A673 (cell line): Measurements from ENCODE around the gene TMOD1.

Experiments
- EZH2 ChIP-seq: fragments of 200-600 bp; sonication (generic); IDR thresholded peaks from 2 replicates; pipeline ENCODE4 v1.6.1; 2017; ENCODE audit warnings: borderline replicate concordance, low read depth, mild to moderate bottlenecking, mixed read lengths, antibody characterized with exemption, low read length; ENCODE audit not compliant: poor library complexity, severe bottlenecking
- TF ChIP-seq, protein P1 (sequence below): fragments of 300-800, 200-600 bp; sonication (generic); conservative IDR thresholded peaks from 2 replicates; pipeline ENCODE4 v1.5.1; 2017; ENCODE audit warnings: low read depth, mild to moderate bottlenecking, antibody characterized with exemption, low read length, moderate library complexity, mixed read lengths

DNA sequence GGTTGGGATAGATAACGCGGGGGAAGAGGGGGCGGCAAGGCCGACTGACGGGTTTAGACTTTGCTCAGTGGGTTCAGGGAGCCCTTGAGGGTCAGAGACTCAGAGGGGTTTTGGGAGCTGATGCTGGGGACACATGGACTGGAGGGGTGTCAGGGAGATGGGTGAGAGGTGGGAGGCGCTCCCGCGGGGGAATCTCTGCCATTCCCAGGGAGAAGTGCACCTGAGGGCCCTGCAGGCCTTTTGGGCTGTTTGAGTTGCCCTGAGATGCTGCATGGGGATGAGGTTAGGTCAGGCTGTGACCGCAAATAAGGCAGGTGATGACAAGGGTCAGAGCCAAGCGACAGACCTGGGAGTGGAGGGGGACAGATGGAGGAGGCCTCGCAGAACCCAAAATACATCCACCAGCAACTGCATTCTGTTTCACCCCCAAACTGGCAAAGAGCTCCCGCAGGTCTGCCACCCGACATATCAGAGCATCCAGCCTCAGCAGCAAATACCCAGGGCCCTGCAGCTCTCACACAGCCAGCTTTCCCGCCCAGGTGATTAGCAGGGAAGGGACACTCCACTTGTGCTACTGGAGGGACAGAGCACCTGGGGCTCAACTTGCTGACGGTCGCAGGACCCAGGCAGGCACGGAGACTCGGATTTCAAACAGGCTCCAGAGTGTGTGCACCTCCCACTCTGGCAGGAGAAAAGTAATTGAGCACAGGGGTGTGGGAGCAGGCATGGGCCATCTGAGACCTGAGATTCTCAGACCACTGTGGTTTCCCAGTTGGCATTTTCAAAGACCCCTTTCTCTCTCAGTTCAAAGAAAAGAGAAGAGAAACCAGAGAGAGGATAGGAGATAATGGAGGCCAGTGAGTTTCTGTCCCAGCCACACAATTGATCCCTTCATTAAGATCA, 26.4 kb downstream of the TMOD1 start:
- TF ChIP-seq, protein P1, sequence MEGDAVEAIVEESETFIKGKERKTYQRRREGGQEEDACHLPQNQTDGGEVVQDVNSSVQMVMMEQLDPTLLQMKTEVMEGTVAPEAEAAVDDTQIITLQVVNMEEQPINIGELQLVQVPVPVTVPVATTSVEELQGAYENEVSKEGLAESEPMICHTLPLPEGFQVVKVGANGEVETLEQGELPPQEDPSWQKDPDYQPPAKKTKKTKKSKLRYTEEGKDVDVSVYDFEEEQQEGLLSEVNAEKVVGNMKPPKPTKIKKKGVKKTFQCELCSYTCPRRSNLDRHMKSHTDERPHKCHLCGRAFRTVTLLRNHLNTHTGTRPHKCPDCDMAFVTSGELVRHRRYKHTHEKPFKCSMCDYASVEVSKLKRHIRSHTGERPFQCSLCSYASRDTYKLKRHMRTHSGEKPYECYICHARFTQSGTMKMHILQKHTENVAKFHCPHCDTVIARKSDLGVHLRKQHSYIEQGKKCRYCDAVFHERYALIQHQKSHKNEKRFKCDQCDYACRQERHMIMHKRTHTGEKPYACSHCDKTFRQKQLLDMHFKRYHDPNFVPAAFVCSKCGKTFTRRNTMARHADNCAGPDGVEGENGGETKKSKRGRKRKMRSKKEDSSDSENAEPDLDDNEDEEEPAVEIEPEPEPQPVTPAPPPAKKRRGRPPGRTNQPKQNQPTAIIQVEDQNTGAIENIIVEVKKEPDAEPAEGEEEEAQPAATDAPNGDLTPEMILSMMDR, result no peak
- TF ChIP-seq EZH2, result no peak
